Left lung (tissue), 10 donors: ENCODE data around the gene CRHR2. TPM values are rescaled to one million over a fixed set of nuclear protein-coding genes. Genes with fewer than 3 reads are reported as not detected.

ENCODE experiments used
- ATAC-seq: fragments of 200-7000 bp; cut with Tn5 transposase; one replicate; pipeline ENCODE4 v1.9.1; 2020; ENCODE audit warnings: moderate library complexity
- DNase-seq, 4 donors: peaks; one replicate each; pipeline ENCODE4 v3.0.0-alpha.2; 2013 to 2020
- H3K27ac ChIP-seq, 2 donors: fragments of 200-600 bp; sonication (generic) in 1 of 2; one replicate each; pipeline versions ENCODE4 v1.5.0 to v1.8.0; 2020 to 2021
- H3K27me3 ChIP-seq, 2 donors: fragments of 200-600 bp; sonication (generic) in 1 of 2; one replicate each; pipeline versions ENCODE4 v1.5.0 to v1.8.0; 2020 to 2021
- H3K36me3 ChIP-seq, 2 donors: fragments of 200-600 bp; sonication (generic) in 1 of 2; one replicate each; pipeline versions ENCODE4 v1.5.0 to v1.8.0; 2020 to 2021
- H3K4me1 ChIP-seq, 2 donors: fragments of 200-600 bp; one replicate each; pipeline ENCODE4 v1.8.0; 2021
- H3K4me3 ChIP-seq, 2 donors: fragments of 200-600 bp; sonication (generic) in 1 of 2; one replicate each; pipeline versions ENCODE4 v1.5.0 to v1.8.0; 2020 to 2021; ENCODE audit warnings: mild to moderate bottlenecking in 1 of 2
- H3K9me3 ChIP-seq, 2 donors: fragments of 200-600 bp; sonication (generic) in 1 of 2; one replicate each; pipeline versions ENCODE4 v1.5.0 to v1.8.0; 2020 to 2021
- intact Hi-C, 2 donors: fragments of 100-400 bp; cut with DNase I; formaldehyde crosslinking; loops; one replicate each; pipeline versions ENCODE4 v1.11.2 to v1.14.2; 2022
- polyA plus RNA-seq, 6 donors: library from polyadenylated mRNA; unstranded; fragments of 120-200 nt; gene quantifications; one replicate each; pipeline ENCODE4 v1.2.1, GENCODE V29; 2013; ENCODE audit not compliant: insufficient read length in 6 of 6
- total RNA-seq, 2 donors: library from RNA; stranded (reverse); fragmentation: NEBNext Ultra II Directional; extraction: Animal tissue kit (Norgen Biotek cat#: 25700); gene quantifications; one replicate each; pipeline ENCODE4 v1.2.1, GENCODE V29; 2021
- TF ChIP-seq, protein P1 (sequence below), 2 donors: fragments of 200-600 bp; sonication (generic) in 1 of 2; IDR thresholded peaks; one replicate each; pipeline versions ENCODE4 v1.5.0 to v1.8.0; 2021; ENCODE audit warnings: antibody characterized with exemption in 2 of 2
- donor health status: DM: no; HTN: yes; CAD: no.
- donor health status: DM: no; HTN: no; CAD: no.

CRHR2 gene
- total and polyA plus RNA-seq, 8 donors: 0.15 to 0.41 (median 0.24) TPM; not detected in 1

DNA sequence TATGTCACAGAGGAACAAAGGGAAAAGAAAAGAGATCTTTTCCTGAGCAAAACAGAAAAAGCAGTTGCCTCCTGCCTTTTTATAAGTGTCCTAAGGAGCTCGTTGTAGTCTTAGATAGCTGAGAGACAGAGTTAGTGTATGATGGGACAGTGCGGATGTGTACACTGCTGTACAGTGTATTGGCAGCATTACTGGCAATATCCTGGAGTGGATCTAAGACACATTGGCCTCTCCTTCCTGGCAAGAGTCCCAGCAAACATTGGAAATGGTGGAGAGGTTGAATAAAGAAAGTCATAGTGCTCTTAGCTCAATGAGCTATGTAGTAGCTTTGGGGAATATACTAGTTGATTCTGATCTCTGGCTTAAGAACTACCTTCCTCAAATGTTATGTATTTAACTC is 64.9 kb downstream of the CRHR2 start:
- no peaks in the 10 kb centered on the region for H3K27me3 ChIP-seq
- TF ChIP-seq, protein P1, sequence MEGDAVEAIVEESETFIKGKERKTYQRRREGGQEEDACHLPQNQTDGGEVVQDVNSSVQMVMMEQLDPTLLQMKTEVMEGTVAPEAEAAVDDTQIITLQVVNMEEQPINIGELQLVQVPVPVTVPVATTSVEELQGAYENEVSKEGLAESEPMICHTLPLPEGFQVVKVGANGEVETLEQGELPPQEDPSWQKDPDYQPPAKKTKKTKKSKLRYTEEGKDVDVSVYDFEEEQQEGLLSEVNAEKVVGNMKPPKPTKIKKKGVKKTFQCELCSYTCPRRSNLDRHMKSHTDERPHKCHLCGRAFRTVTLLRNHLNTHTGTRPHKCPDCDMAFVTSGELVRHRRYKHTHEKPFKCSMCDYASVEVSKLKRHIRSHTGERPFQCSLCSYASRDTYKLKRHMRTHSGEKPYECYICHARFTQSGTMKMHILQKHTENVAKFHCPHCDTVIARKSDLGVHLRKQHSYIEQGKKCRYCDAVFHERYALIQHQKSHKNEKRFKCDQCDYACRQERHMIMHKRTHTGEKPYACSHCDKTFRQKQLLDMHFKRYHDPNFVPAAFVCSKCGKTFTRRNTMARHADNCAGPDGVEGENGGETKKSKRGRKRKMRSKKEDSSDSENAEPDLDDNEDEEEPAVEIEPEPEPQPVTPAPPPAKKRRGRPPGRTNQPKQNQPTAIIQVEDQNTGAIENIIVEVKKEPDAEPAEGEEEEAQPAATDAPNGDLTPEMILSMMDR (IDR thresholded peaks at IDR 0.05): no peak
- intact Hi-C loops: no loop called here
- no peak for DNase-seq
- H3K36me3 ChIP-seq: peaks cover 0 to 99% of the 10 kb centered on the region in 2 donors
- no peak overlapping the region for H3K4me3 ChIP-seq
- no peak overlapping the region for H3K27ac ChIP-seq
- peak; percentile 80 for ATAC-seq
- no peaks in the 10 kb centered on the region for H3K9me3 ChIP-seq
- H3K4me1 ChIP-seq: no peaks in the 10 kb centered on the region

DNA sequence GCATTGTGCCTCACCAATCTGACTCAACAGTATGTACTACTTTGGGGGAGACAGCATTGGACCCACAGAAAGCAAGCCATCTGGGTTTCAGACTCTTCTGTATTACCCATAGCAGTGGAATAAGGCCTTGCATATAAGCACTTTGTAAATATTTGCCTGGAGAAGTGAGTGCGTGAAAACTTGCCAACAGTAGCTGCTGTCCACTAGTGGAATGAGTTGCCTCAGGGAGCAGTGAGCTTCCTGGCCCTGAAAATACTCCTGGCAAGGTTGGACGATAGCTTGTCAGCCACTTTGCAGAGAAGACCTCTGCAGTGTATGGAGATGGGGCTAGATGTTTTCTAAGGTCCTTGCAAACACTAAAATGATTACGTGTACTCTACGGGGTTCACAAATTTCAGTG is 65.9 kb downstream of the CRHR2 start:
- intact Hi-C loops: no loop called here
- ATAC-seq (peak; percentile 92), DNase-seq (no peak)
- peaks cover 0 to 99% of the 10 kb centered on the region in 2 donors for H3K36me3 ChIP-seq
- TF ChIP-seq, protein P1 (IDR thresholded peaks at IDR 0.05): no peak
- H3K27me3 ChIP-seq: no peaks in the 10 kb centered on the region
- H3K4me1 ChIP-seq: no peaks in the 10 kb centered on the region
- no peak overlapping the region for H3K27ac ChIP-seq
- H3K9me3 ChIP-seq: no peaks in the 10 kb centered on the region
- H3K4me3 ChIP-seq: no peak overlapping the region

DNA sequence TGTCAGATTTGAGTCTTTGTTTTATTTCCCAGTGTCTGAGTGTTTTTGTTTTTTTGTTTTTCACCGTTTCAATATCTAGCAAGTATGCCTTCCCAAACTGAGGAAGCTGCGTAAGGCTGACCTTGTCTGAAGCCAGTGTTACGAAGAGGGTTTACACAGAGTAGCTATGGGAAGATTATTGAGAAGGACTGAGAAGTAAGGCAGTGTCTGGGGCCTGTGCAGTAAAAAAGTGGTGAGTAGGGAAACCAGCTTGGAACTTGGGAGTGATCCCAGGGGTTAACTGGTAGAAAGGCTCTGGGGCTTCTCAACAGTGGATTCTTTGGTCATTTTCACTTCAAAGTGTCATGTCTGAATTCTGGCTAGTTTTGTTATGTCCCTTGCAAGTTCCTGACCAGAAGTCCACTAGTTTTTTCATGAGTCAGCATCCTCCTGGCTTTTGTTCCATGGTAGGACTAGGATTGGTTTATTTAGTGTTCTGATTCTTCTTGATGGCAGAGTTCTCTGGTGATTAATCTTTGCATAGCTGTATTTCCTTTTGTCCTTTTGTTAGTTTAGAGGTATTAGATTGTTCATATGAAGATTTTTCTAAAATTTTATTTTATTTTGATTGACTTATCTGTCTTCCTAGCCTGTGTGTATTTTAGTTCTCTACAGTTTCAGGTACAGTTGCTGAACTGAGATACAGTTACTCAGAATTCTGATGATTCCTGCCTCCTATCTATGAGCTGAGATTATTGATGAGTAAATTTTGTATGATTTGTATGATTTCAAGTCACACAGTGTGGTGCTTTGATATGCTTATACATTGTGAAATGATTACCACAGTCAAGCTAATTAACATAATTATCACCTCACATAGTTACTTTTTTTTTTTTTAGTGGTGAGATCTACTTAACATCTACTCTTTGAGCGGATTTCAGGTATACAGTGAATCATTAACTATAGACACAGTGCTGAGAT is 68.6 kb downstream of the CRHR2 start:
- Histone ChIP-seq H3K9me3 (no peaks in the 10 kb centered on the region), H3K27me3 (no peaks in the 10 kb centered on the region), H3K4me1 (no peaks in the 10 kb centered on the region), H3K36me3 (peaks cover 0 to 99% of the 10 kb centered on the region in 2 donors), H3K27ac (no peak overlapping the region), H3K4me3 (no peak overlapping the region)
- TF ChIP-seq, protein P1 (IDR thresholded peaks at IDR 0.05): no peak
- DNase-seq: no peak
- ATAC-seq: no peak
- intact Hi-C loops: no loop called here

DNA sequence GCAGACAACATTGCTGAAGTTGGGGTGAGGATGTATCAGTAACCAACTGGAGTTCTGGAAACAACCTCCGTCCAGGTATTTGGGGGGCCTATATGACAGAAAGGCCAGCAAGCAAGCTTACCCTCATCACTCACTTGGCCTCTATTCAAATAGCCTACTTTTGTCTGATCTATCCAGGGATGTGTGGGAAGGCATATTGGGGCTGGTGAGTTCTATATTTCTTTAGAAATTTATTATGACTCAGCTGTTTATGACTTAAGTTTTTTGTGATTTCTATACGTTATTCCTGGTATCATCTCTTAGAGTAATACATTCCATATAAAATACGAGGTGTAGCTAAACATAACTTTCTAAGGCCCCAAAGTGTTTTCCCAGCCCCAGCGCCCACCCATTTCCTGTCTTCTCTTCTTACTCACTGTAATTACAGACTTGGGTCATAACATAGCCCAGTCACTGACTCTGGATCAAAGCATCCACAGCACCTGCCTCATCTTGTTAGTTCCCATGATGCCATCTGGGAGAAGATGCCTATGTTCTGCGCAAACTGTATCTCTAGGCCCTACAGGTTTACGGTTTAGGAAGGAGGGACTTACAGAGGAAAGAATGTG is 69.5 kb downstream of the CRHR2 start:
- DNase-seq (no peak), ATAC-seq (no peak)
- no peaks in the 10 kb centered on the region for H3K27me3 ChIP-seq
- TF ChIP-seq, protein P1 (IDR thresholded peaks at IDR 0.05): no peak
- H3K9me3 ChIP-seq: no peaks in the 10 kb centered on the region
- H3K4me1 ChIP-seq: no peaks in the 10 kb centered on the region
- intact Hi-C loops: no loop called here
- H3K27ac ChIP-seq: no peak overlapping the region
- H3K36me3 ChIP-seq: peaks cover 0 to 98% of the 10 kb centered on the region in 2 donors
- H3K4me3 ChIP-seq: no peak overlapping the region

DNA sequence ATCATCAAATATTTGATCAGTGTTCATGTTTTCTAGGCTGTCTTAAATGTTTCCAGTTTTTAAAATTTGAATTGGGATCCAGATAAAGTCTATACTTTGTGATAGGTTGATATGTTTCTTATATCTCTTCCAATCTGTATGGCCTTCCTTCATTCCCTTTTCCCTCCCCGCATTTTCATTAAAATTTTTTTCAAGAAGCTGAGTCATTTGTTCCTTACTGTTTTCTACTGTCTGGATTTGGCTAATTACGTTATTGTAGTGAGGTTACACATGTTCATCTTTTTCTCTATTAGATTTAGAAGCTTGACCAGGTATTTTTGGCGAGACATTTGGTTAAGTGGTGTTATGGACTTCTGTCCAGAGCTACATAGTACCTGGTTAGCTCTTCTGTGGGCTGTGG is 76.4 kb downstream of the CRHR2 start:
- H3K36me3 ChIP-seq: peaks cover 0 to 99% of the 10 kb centered on the region in 2 donors
- DNase-seq: no peak
- TF ChIP-seq, protein P1 (IDR thresholded peaks at IDR 0.05): no peak
- H3K27ac ChIP-seq: no peak overlapping the region
- no peaks in the 10 kb centered on the region for H3K27me3 ChIP-seq
- no peak overlapping the region for H3K4me3 ChIP-seq
- H3K4me1 ChIP-seq: no peaks in the 10 kb centered on the region
- no peak for ATAC-seq
- H3K9me3 ChIP-seq: no peaks in the 10 kb centered on the region
- intact Hi-C loops: no loop called here
